SW 1271 (cell line): Measurements from ENCODE around the gene PTPRN2.
"Not testable (repeated sequence)": the region's sequence is repeated elsewhere in the genome, so short reads cannot be mapped to it uniquely, and the experiment has no call there.

Source experiments
- DNase-seq, 2 experiments: peaks; one replicate each; lab custom pipeline; 2025; lab: John Stamatoyannopoulos, UW

PTPRN2 gene

GRCh38 chr7:157753713-157754415 is 833.8 kb downstream of the PTPRN2 start:
- DNase-seq: no peak

- no peak for DNase-seq
Measured at GRCh38 chr7:157752832-157753291, 834.8 kb downstream of the PTPRN2 start.

GRCh38 chr7:157751951-157752673 is 835.5 kb downstream of the PTPRN2 start:
- no peak for DNase-seq

- no peak for DNase-seq
Measured at GRCh38 chr7:157751406-157751805, 836.2 kb downstream of the PTPRN2 start.

GRCh38 chr7:157750291-157750690 is 837.3 kb downstream of the PTPRN2 start:
- no peak for DNase-seq

GRCh38 chr7:157745721-157746709 is 841.6 kb downstream of the PTPRN2 start:
- no peak for DNase-seq

GRCh38 chr7:157744786-157745601 is 842.6 kb downstream of the PTPRN2 start:
- DNase-seq: no peak

- DNase-seq: no peak
Measured at GRCh38 chr7:157743781-157744525, 843.7 kb downstream of the PTPRN2 start.

- DNase-seq: no peak
Measured at GRCh38 chr7:157740251-157740798, 847.3 kb downstream of the PTPRN2 start.

- no peak for DNase-seq
Measured at GRCh38 chr7:157739650-157740049, 848.0 kb downstream of the PTPRN2 start.

GRCh38 chr7:157739031-157739430 is 848.6 kb downstream of the PTPRN2 start:
- DNase-seq: no peak

GRCh38 chr7:157738066-157738460 is 849.6 kb downstream of the PTPRN2 start:
- DNase-seq: no peak

- DNase-seq: no peak
Measured at GRCh38 chr7:157737151-157738065, 850.2 kb downstream of the PTPRN2 start.

- no peak for DNase-seq
Measured at GRCh38 chr7:157736341-157736740, 851.3 kb downstream of the PTPRN2 start.

- no peak for DNase-seq
Measured at GRCh38 chr7:157735826-157736225, 851.8 kb downstream of the PTPRN2 start.

- no peak for DNase-seq
Measured at GRCh38 chr7:157734676-157735640, 852.7 kb downstream of the PTPRN2 start.

- not testable (repeated sequence) for DNase-seq
Measured at GRCh38 chr7:157733760-157734395, 853.7 kb downstream of the PTPRN2 start.

GRCh38 chr7:157731126-157731525 is 856.5 kb downstream of the PTPRN2 start:
- DNase-seq: no peak
